ENCODE results near the gene CDK16.

GRCh38 chrX:47264483-47265173 is 46.1 kb downstream of the CDK16 start:
- TF ChIP-seq CTCF (optimal IDR thresholded peaks at IDR 0.05 in 1 of 3, IDR thresholded peaks at IDR 0.05 in 1 of 3, conservative IDR thresholded peaks at IDR 0.05 in 1 of 3; ENCODE audit: extremely low read depth in 1 of 3, insufficient read depth in 2 of 3, low read length in 3 of 3) (no peak), EZH2 (IDR thresholded peaks at IDR 0.05; ENCODE audit: low read length) (no peak)

All from keratinocyte (primary cell).